ENCODE results near the gene MMP21.

DNA sequence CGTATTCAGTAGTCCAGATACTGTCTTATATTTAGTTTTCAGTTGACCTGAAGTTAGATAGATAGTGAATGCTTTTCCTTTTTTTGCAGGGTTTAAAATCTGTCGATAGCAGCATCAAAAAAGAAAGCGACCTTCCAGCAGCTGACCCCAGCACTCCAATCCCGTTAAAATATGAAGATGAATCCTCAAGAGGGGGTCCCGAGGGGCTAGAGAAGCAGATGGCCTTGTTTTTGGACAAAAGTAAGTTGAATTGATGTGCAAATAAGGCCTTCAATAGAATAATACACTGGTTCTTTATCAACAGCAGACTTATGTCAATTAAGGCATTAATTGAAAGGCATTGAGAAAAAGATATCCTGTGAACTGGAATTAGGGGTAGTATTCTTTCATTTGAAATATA, 37.4 kb downstream of the MMP21 start:
- TF ChIP-seq EZH2phosphoT487 (IDR thresholded peaks at IDR 0.05; ENCODE audit: insufficient read depth, low read depth) = no peak
- no peak for TF ChIP-seq EZH2 (IDR thresholded peaks at IDR 0.05; ENCODE audit: insufficient read depth, poor library complexity, severe bottlenecking)
